K562 (cell line): ENCODE data around the gene ZC3H12A. TPM values are rescaled to one million over a fixed set of nuclear protein-coding genes. Genes with fewer than 3 reads are reported as not detected.

Source experiments
- ATAC-seq: fragments of 200-7000 bp; cut with Tn5 transposase; 3 replicates; pipeline ENCODE4 v1.9.1; 2020; ENCODE audit warnings: moderate library complexity
- BruUV-seq: library from RNA; stranded (reverse); fragments of 400-500 nt; replicated peaks from 2 replicates; lab custom pipeline; 2021; lab: Mats Ljungman, UMichigan
- CTCF ChIA-PET: fragments of 300-600 bp; formaldehyde crosslinking; extraction: SDS; loops from one replicate; lab custom pipeline; 2021; ENCODE audit warnings: low intra/inter-chr PET ratio; lab: Yijun Ruan, JAX
- POLR2A ChIA-PET: fragments of 300-600, 350-650 bp; sonication (Branson Sonifier 250); formaldehyde crosslinking; extraction: SDS; loops from one replicate; lab custom pipeline; 2021; ENCODE audit warnings: antibody characterized with exemption, inconsistent platforms; lab: Yijun Ruan, JAX
- DNase-seq, 4 experiments: peaks; one replicate each; pipeline versions ENCODE4 v3.0.0 to v3.0.0-alpha.2; 2011 to 2018; ENCODE audit warnings: low spot score in 3 of 4, mixed read lengths in 3 of 4; ENCODE audit errors: extremely low read depth in 1 of 4
- FAIRE-seq: peaks from 2 replicates; lab custom pipeline; 2011; peaks lifted over from hg19 to GRCh38; lab: Jason Lieb, UNC
- H2AFZ ChIP-seq: 2 replicates; pipeline ENCODE4 v1.6.0; 2011; ENCODE audit warnings: low read depth, low read length, control low read depth, inconsistent platforms
- H3K27ac ChIP-seq: fragments of 200-600 bp; 3 replicates; pipeline ENCODE4 v1.8.0; 2011; ENCODE audit warnings: low read depth, mild to moderate bottlenecking, control low read depth, inconsistent platforms, low read length, moderate library complexity, mixed read lengths; ENCODE audit errors: extremely low read depth
- H3K27me3 ChIP-seq, 2 experiments: fragments of 300-600 bp in 1 of 2; 2 replicates in 1 of 2; 3 replicates in 1 of 2; pipeline versions ENCODE4 v1.6.0 to v1.8.0; 2011; ENCODE audit warnings: inconsistent platforms in 2 of 2, low read length in 2 of 2, mild to moderate bottlenecking in 1 of 2, mixed read lengths in 1 of 2, moderate library complexity in 1 of 2; ENCODE audit not compliant: control insufficient read depth in 2 of 2, insufficient read depth in 2 of 2
- H3K36me3 ChIP-seq: fragments of 300-600 bp; 3 replicates; pipeline ENCODE4 v1.8.0; 2011; ENCODE audit warnings: mild to moderate bottlenecking, low read length, inconsistent platforms; ENCODE audit not compliant: control insufficient read depth, insufficient read depth
- H3K4me1 ChIP-seq, 2 experiments: fragments of 200-600 bp in 1 of 2; replicated peaks in 1 of 2; 2 replicates in 1 of 2; 3 replicates in 1 of 2; pipeline versions ENCODE4 v1.5.1 to v1.8.0; 2011; ENCODE audit warnings: inconsistent platforms in 2 of 2, low read length in 2 of 2, mild to moderate bottlenecking in 1 of 2, mixed read lengths in 1 of 2, moderate library complexity in 1 of 2; ENCODE audit not compliant: control insufficient read depth in 2 of 2, insufficient read depth in 2 of 2
- H3K4me2 ChIP-seq: 2 replicates; pipeline ENCODE4 v1.6.1; 2011; ENCODE audit warnings: low read length, control low read depth, inconsistent platforms, mixed read lengths; ENCODE audit not compliant: insufficient read depth
- H3K4me3 ChIP-seq: fragments of 200-600 bp; sonication (generic), shearing (Covaris generic); 2 replicates; pipeline ENCODE4 v1.5.1; 2016; ENCODE audit warnings: control low read depth, inconsistent platforms
- H3K79me2 ChIP-seq: fragments of 200-600 bp; 3 replicates; pipeline ENCODE4 v1.8.0; 2011; ENCODE audit warnings: low read length, inconsistent platforms; ENCODE audit not compliant: control insufficient read depth, insufficient read depth
- H3K9ac ChIP-seq, 2 experiments: 2 replicates each; pipeline versions ENCODE4 v1.6.0 to v1.6.1; 2011; ENCODE audit warnings: low read depth in 2 of 2, low read length in 2 of 2, control low read depth in 1 of 2, inconsistent platforms in 1 of 2, mild to moderate bottlenecking in 1 of 2, mixed read lengths in 1 of 2; ENCODE audit not compliant: insufficient read depth in 1 of 2
- H3K9me1 ChIP-seq: one replicate; pipeline ENCODE4 v1.6.0; 2011; ENCODE audit warnings: inconsistent platforms, mild to moderate bottlenecking, low read length, moderate library complexity; ENCODE audit not compliant: control insufficient read depth, insufficient read depth
- H3K9me3 ChIP-seq: replicated peaks from 2 replicates; pipeline ENCODE4 v1.5.1; 2011; ENCODE audit warnings: low read depth, low read length, inconsistent platforms; ENCODE audit not compliant: control insufficient read depth, insufficient read depth
- H4K20me1 ChIP-seq: replicated peaks from 2 replicates; pipeline ENCODE4 v1.6.1; 2011; ENCODE audit warnings: low read length, inconsistent platforms, mixed read lengths; ENCODE audit not compliant: control insufficient read depth, insufficient read depth
- ELF4 ChIP-seq: fragments of 450-650 bp; formaldehyde crosslinking; IDR thresholded peaks from 2 replicates; pipeline ENCODE4 v1.4.0; 2022; ENCODE audit warnings: missing genetic modification characterization
- ESRRB ChIP-seq: fragments of 250-450 bp; sonication (Bioruptor Pico); IDR thresholded peaks from 2 replicates; pipeline ENCODE4 v1.5.0; 2020; ENCODE audit warnings: mild to moderate bottlenecking, moderate library complexity, borderline replicate concordance
- HNRNPLL ChIP-seq: fragments of 200-400 bp; formaldehyde crosslinking; IDR thresholded peaks from 2 replicates; pipeline ENCODE4 v1.6.1; 2017; ENCODE audit warnings: low read length, low read depth, mild to moderate bottlenecking; ENCODE audit not compliant: poor library complexity, severe bottlenecking
- JUNB ChIP-seq: fragments of 450-650 bp; formaldehyde crosslinking; conservative IDR thresholded peaks from 2 replicates; pipeline ENCODE4 v1.4.0; 2020; ENCODE audit warnings: mild to moderate bottlenecking
- KAT2B ChIP-seq: IDR thresholded peaks from one replicate; pipeline ENCODE4 v1.6.1; 2012; ENCODE audit warnings: low read depth, mild to moderate bottlenecking, control low read depth, inconsistent platforms, low read length, moderate library complexity
- LARP7 ChIP-seq: fragments of 450-650 bp; IDR thresholded peaks from 2 replicates; pipeline ENCODE4 v1.6.1; 2016
- MCM3 ChIP-seq: fragments of 450-650 bp; IDR thresholded peaks from 2 replicates; pipeline ENCODE4 v1.6.1; 2016
- PCBP1 ChIP-seq: fragments of 200-400 bp; formaldehyde crosslinking; IDR thresholded peaks from 2 replicates; pipeline ENCODE4 v1.6.1; 2018; ENCODE audit warnings: mild to moderate bottlenecking, low read depth, low read length; ENCODE audit not compliant: poor library complexity, severe bottlenecking
- STAT5A ChIP-seq: IDR thresholded peaks from 2 replicates; pipeline ENCODE4 v1.6.1; 2012; ENCODE audit warnings: low read length, inconsistent platforms, borderline replicate concordance
- ZC3H4 ChIP-seq: sonication (generic); formaldehyde crosslinking; IDR thresholded peaks from 2 replicates; pipeline ENCODE4 v1.9.0; 2021; ENCODE audit warnings: missing genetic modification reagents, borderline replicate concordance
- ZKSCAN3 ChIP-seq: fragments of 250-450 bp; sonication (Bioruptor Pico); IDR thresholded peaks from 2 replicates; pipeline ENCODE4 v1.4.0; 2020
- ZNF232 ChIP-seq: sonication (generic); formaldehyde crosslinking; IDR thresholded peaks from 2 replicates; pipeline ENCODE4 v1.8.0; 2022; ENCODE audit warnings: mild to moderate bottlenecking, missing genetic modification reagents
- ZNF57 ChIP-seq: fragments of 450-650 bp; formaldehyde crosslinking; IDR thresholded peaks from 2 replicates; pipeline ENCODE4 v1.4.0; 2020; ENCODE audit warnings: mild to moderate bottlenecking, moderate library complexity
- ZNF668 ChIP-seq: fragments of 250-450 bp; sonication (Bioruptor Pico); IDR thresholded peaks from 2 replicates; pipeline ENCODE4 v1.8.0; 2022; ENCODE audit warnings: mild to moderate bottlenecking, inconsistent platforms
- WGBS: fragments of 100-300 bp; shearing (Covaris generic); methylation state at CpG from one replicate; pipeline ENCODE4 v1.1.6; 2016; ENCODE audit warnings: low coverage, mixed read lengths; ENCODE audit not compliant: insufficient coverage; ENCODE audit errors: missing lambda C conversion rate; 5-methylcytosine and 5-hydroxymethylcytosine counted together
- in situ Hi-C: fragments of 300-500 bp; cut with MboI; formaldehyde crosslinking; loops from 4 replicates; pipeline ENCODE4 v1.15.0; 2018; ENCODE audit warnings: inconsistent platforms, mixed read lengths
- intact Hi-C: fragments of 100-400 bp; cut with micrococcal nuclease; formaldehyde crosslinking; loops from 2 replicates; pipeline ENCODE4 v1.14.2; 2022
- polyA plus RNA-seq, 8 experiments: library from polyadenylated mRNA; depleted of rRNA in 4 of 8; stranded (reverse) in 5 of 8; unstranded in 3 of 8; fragments of >200 nt; fragmentation: Nextera tagmentation in 2 of 8; fragmentation: Illumina TruSeq in 1 of 8; extraction: Ambion mirVana in 2 of 8; extraction: Trizol in 1 of 8; gene quantifications; 2 replicates each; pipeline versions ENCODE4 v1.2.1 to v1.2.3, GENCODE V29; 2011 to 2014; ENCODE audit warnings: inconsistent platforms in 1 of 8, missing spikeins in 1 of 8
- total RNA-seq, 7 experiments: library from RNA; depleted of rRNA in 6 of 7; stranded (reverse); fragments of >200 nt in 6 of 7; fragmentation: Illumina TruSeq in 2 of 7; extraction: Trizol in 2 of 7; gene quantifications; 2 replicates each; pipeline versions ENCODE4 v1.2.1 to v1.2.3, GENCODE V29; 2011 to 2021; ENCODE audit warnings: low replicate concordance in 1 of 7
- TF ChIP-seq, protein P1 (sequence below): fragments of 450-650 bp; IDR thresholded peaks from 2 replicates; pipeline ENCODE4 v1.6.1; 2014; ENCODE audit warnings: low read depth, mild to moderate bottlenecking, moderate library complexity, borderline replicate concordance
- TF ChIP-seq, protein P2 (sequence below): sonication (generic); formaldehyde crosslinking; IDR thresholded peaks from 2 replicates; pipeline ENCODE4 v1.8.1; 2022; ENCODE audit warnings: missing genetic modification reagents
- TF ChIP-seq, protein P3 (sequence below): fragments of 250-450 bp; sonication (Bioruptor Pico); IDR thresholded peaks from 2 replicates; pipeline ENCODE4 v1.4.0; 2020; ENCODE audit warnings: borderline replicate concordance
- TF ChIP-seq, protein P4 (sequence below), 2 experiments: fragments of 450-650 bp in 1 of 2; sonication (generic) in 1 of 2; formaldehyde crosslinking; conservative IDR thresholded peaks; 2 replicates each; pipeline versions ENCODE4 v1.4.0 to v1.8.1; 2020 to 2022; ENCODE audit warnings: mild to moderate bottlenecking in 1 of 2, missing genetic modification reagents in 1 of 2

The ZC3H12A gene
- total and polyA plus RNA-seq, 9 of the 15 experiments (the other 6 are each of a cell fraction or from before 2014, with no cell fraction given) = 0.14 to 9.4 (median 6.7) TPM

DNA sequence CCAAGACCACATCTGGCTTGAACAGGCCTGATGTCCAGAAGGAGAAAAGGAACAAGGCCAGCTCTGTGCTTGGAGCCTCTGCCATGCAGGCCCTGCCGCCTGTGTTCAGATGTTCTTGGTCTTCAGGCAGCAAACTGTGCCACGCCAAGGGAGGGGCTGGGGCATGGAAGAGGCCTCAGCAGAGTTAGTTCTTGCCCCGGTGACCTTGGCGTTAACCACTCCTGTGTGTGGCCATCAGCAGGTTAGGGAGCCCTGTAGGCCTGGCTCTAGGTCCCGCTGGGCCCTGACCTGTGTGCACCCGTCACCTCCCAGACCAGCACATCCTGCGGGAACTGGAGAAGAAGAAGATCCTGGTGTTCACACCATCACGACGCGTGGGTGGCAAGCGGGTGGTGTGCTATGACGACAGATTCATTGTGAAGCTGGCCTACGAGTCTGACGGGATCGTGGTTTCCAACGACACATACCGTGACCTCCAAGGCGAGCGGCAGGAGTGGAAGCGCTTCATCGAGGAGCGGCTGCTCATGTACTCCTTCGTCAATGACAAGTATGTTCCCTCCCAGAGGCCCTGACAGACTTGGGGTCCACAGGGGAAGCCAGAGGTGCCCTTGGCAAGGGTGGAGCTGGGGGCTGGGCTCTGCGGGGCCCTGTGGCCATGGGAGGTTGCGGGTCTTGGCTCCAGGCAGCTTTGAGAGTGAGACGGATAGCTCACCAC, 7.1 kb downstream of the ZC3H12A start:
- Histone ChIP-seq H3K79me2 (peaks cover 38% of the 10 kb centered on the region), H2AFZ (no peak overlapping the region), H3K4me2 (no peak overlapping the region), H3K36me3 (peaks cover 80% of the 10 kb centered on the region), H3K4me3 (no peak overlapping the region), H4K20me1 (peaks cover 32% of the 10 kb centered on the region), H3K4me1 (peaks cover 37 to 57% of the 10 kb centered on the region in 2 experiments), H3K9me1 (peaks cover 7% of the 10 kb centered on the region), H3K9ac (peak overlapping the region in 1 of 2 experiments; percentile 57; a peak in 2 of 4 replicates), H3K27me3 (no peaks in the 10 kb centered on the region), H3K27ac (no peak overlapping the region; the same call in 2 of the 3 replicates), H3K9me3 (no peaks in the 10 kb centered on the region)
- 92% methylated on average over 26 of the region's 26 CpGs for WGBS
- POLR2A ChIA-PET = interaction anchor here (0.7 to 0.9 kb wide), 3 partner anchors 9 to 209 kb away, joined by 3 read pairs; a partner anchor contains a TSS
- ATAC-seq (no peak), FAIRE-seq (no peak), DNase-seq (no peak)
- in situ Hi-C loops (no loop called here), intact Hi-C loops (no loop called here)
- CTCF ChIA-PET = no interaction called here
- BruUV-seq = no TSS peak
- TF ChIP-seq MCM3 (no peak), PCBP1 (no peak), ELF4 (CRISPR knock-in tag) (no peak), KAT2B (no peak), HNRNPLL (no peak), ESRRB (CRISPR knock-in tag) (no peak), ZC3H4 (0 out of 2 replicates have a peak, but pooled peaks have one; percentile 27), ZKSCAN3 (CRISPR knock-in tag) (no peak), ZNF668 (CRISPR knock-in tag) (no peak), LARP7 (no peak), ZNF232 (CRISPR knock-in tag) (no peak), ZNF57 (no peak), JUNB (no peak), STAT5A (no peak)
- TF ChIP-seq, protein P1, sequence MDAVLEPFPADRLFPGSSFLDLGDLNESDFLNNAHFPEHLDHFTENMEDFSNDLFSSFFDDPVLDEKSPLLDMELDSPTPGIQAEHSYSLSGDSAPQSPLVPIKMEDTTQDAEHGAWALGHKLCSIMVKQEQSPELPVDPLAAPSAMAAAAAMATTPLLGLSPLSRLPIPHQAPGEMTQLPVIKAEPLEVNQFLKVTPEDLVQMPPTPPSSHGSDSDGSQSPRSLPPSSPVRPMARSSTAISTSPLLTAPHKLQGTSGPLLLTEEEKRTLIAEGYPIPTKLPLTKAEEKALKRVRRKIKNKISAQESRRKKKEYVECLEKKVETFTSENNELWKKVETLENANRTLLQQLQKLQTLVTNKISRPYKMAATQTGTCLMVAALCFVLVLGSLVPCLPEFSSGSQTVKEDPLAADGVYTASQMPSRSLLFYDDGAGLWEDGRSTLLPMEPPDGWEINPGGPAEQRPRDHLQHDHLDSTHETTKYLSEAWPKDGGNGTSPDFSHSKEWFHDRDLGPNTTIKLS = no peak
- TF ChIP-seq, protein P2, sequence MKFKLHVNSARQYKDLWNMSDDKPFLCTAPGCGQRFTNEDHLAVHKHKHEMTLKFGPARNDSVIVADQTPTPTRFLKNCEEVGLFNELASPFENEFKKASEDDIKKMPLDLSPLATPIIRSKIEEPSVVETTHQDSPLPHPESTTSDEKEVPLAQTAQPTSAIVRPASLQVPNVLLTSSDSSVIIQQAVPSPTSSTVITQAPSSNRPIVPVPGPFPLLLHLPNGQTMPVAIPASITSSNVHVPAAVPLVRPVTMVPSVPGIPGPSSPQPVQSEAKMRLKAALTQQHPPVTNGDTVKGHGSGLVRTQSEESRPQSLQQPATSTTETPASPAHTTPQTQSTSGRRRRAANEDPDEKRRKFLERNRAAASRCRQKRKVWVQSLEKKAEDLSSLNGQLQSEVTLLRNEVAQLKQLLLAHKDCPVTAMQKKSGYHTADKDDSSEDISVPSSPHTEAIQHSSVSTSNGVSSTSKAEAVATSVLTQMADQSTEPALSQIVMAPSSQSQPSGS (CRISPR knock-in tag) = no peak
- TF ChIP-seq, protein P3, sequence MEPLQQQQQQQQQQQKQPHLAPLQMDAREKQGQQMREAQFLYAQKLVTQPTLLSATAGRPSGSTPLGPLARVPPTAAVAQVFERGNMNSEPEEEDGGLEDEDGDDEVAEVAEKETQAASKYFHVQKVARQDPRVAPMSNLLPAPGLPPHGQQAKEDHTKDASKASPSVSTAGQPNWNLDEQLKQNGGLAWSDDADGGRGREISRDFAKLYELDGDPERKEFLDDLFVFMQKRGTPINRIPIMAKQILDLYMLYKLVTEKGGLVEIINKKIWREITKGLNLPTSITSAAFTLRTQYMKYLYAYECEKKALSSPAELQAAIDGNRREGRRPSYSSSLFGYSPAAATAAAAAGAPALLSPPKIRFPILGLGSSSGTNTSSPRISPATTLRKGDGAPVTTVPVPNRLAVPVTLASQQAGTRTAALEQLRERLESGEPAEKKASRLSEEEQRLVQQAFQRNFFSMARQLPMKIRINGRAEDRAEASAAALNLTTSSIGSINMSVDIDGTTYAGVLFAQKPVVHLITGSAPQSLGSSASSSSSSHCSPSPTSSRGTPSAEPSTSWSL (CRISPR knock-in tag) = no peak
- TF ChIP-seq, protein P4, sequence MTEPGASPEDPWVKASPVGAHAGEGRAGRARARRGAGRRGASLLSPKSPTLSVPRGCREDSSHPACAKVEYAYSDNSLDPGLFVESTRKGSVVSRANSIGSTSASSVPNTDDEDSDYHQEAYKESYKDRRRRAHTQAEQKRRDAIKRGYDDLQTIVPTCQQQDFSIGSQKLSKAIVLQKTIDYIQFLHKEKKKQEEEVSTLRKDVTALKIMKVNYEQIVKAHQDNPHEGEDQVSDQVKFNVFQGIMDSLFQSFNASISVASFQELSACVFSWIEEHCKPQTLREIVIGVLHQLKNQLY (CRISPR knock-in tag; conservative IDR thresholded peaks at IDR 0.05) = no peak
